ENCODE results near the gene SAP25.

- TF ChIP-seq, protein P1, sequence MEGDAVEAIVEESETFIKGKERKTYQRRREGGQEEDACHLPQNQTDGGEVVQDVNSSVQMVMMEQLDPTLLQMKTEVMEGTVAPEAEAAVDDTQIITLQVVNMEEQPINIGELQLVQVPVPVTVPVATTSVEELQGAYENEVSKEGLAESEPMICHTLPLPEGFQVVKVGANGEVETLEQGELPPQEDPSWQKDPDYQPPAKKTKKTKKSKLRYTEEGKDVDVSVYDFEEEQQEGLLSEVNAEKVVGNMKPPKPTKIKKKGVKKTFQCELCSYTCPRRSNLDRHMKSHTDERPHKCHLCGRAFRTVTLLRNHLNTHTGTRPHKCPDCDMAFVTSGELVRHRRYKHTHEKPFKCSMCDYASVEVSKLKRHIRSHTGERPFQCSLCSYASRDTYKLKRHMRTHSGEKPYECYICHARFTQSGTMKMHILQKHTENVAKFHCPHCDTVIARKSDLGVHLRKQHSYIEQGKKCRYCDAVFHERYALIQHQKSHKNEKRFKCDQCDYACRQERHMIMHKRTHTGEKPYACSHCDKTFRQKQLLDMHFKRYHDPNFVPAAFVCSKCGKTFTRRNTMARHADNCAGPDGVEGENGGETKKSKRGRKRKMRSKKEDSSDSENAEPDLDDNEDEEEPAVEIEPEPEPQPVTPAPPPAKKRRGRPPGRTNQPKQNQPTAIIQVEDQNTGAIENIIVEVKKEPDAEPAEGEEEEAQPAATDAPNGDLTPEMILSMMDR (IDR thresholded peaks at IDR 0.05), result no peak
- TF ChIP-seq, protein P2, sequence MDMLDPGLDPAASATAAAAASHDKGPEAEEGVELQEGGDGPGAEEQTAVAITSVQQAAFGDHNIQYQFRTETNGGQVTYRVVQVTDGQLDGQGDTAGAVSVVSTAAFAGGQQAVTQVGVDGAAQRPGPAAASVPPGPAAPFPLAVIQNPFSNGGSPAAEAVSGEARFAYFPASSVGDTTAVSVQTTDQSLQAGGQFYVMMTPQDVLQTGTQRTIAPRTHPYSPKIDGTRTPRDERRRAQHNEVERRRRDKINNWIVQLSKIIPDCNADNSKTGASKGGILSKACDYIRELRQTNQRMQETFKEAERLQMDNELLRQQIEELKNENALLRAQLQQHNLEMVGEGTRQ (IDR thresholded peaks at IDR 0.05; ENCODE audit: borderline replicate concordance, low read depth, low read length), result no peak
- TF ChIP-seq SMC3 (IDR thresholded peaks at IDR 0.05; ENCODE audit: low read depth, low read length) (no peak), SIN3A (IDR thresholded peaks at IDR 0.05; ENCODE audit: borderline replicate concordance, low read depth, low read length) (no peak), REST (IDR thresholded peaks at IDR 0.05; ENCODE audit: low read depth, low read length) (no peak), RFX5 (IDR thresholded peaks at IDR 0.05; ENCODE audit: low read length) (no peak), RAD21 (IDR thresholded peaks at IDR 0.05; ENCODE audit: low read length) (no peak), FOSL2 (IDR thresholded peaks at IDR 0.05; ENCODE audit: borderline replicate concordance, low read depth) (no peak), ELF1 (IDR thresholded peaks at IDR 0.05) (no peak), RCOR1 (IDR thresholded peaks at IDR 0.05; ENCODE audit: low read length) (no peak), TAF1 (IDR thresholded peaks at IDR 0.05; ENCODE audit: borderline replicate concordance, low read depth, low read length) (no peak)
Observed at GRCh38 chr7:100556541-100556940, 17.2 kb downstream of the SAP25 start.

All from SK-N-SH (cell line).